Psoas muscle (tissue), 8 donors: ENCODE results near the gene ATP6V0E1. TPM values are rescaled to one million over a fixed set of nuclear protein-coding genes. Genes with fewer than 3 reads are reported as not detected.
A peak's percentile ranks its signal among the peaks of the same experiment; 100 is the strongest.

Source experiments
- ATAC-seq, 4 donors: fragments of 200-7000 bp; cut with Tn5 transposase; one replicate each; pipeline ENCODE4 v1.9.1; 2020; ENCODE audit warnings: moderate library complexity in 3 of 4, mild to moderate bottlenecking in 2 of 4
- DNase-seq, 2 donors: peaks; one replicate each; pipeline ENCODE4 v3.0.0-alpha.2; 2020
- H3K27ac ChIP-seq: fragments of 200-600 bp; one replicate; pipeline ENCODE4 v1.8.0; 2022
- H3K27me3 ChIP-seq, 3 donors: fragments of 200-600 bp in 1 of 3; one replicate each; pipeline versions ENCODE4 v1.6.1 to v1.8.0; 2013 to 2022; ENCODE audit warnings: low read length in 2 of 3, mild to moderate bottlenecking in 2 of 3, moderate library complexity in 1 of 3; ENCODE audit not compliant: insufficient read depth in 3 of 3
- H3K36me3 ChIP-seq, 2 donors: fragments of 200-600 bp in 1 of 2; one replicate each; pipeline versions ENCODE4 v1.6.1 to v1.8.0; 2013 to 2022; ENCODE audit warnings: low read depth in 1 of 2, mild to moderate bottlenecking in 1 of 2, moderate library complexity in 1 of 2; ENCODE audit not compliant: insufficient read depth in 1 of 2
- H3K4me1 ChIP-seq: fragments of 200-600 bp; one replicate; pipeline ENCODE4 v1.8.0; 2022
- H3K4me3 ChIP-seq: fragments of 200-600 bp; one replicate; pipeline ENCODE4 v1.8.0; 2022; ENCODE audit warnings: mild to moderate bottlenecking
- H3K9me3 ChIP-seq: fragments of 200-600 bp; one replicate; pipeline ENCODE4 v1.8.0; 2022
- CTCF ChIP-seq: fragments of 200-600 bp; IDR thresholded peaks from one replicate; pipeline ENCODE4 v1.8.0; 2022; ENCODE audit warnings: antibody characterized with exemption
- WGBS, 3 donors: extraction: QIAGEN DNeasy Blood & Tissue Kit; methylation state at CpG; one replicate each; pipeline versions ENCODE4 v1.1.6 to v1.1.7; 2013; 5-methylcytosine and 5-hydroxymethylcytosine counted together
- intact Hi-C, 2 donors: fragments of 100-400 bp; cut with DNase I; formaldehyde crosslinking; loops; one replicate each; pipeline versions ENCODE4 v1.11.0 to v1.14.2; 2022
- polyA plus RNA-seq, 3 donors: library from polyadenylated mRNA; stranded (reverse); fragments of 200-250 nt; gene quantifications; one replicate each; pipeline ENCODE4 v1.2.3, GENCODE V29; 2013
- total RNA-seq, 4 donors: library from RNA; stranded (reverse); fragmentation: NEBNext Ultra II Directional in 2 of 4; extraction: Animal tissue kit (Norgen Biotek cat#: 25700) in 2 of 4; gene quantifications; one replicate each; pipeline versions ENCODE4 v1.2.1 to v1.2.4, GENCODE V29; 2021 to 2023
- donor health status: healthy with polysubstance abuse.
- donor health status: DM: no; HTN: no; CAD: no; lungs with moderate emphysema.
- donor health status: Bipolar disorder and iron deficiency.
- donor health status: healthy.
- donor health status: DM: yes; HTN: yes; CAD: no.
- donor health status: DM: no; HTN: no; CAD: no.
- donor health status: DM: no; HTN: no; CAD: no.
- donor health status: DM: yes; HTN: yes; CAD: no.

ATP6V0E1 gene
- total and polyA plus RNA-seq, 7 donors: 97.8 to 319 (median 163) TPM

- no peaks in the 10 kb centered on the region for H3K4me1 ChIP-seq
- no peak overlapping the region for H3K27ac ChIP-seq
- ATAC-seq (peak in 1 of 4 donors; percentile 12), DNase-seq (peak in 1 of 2 donors; percentile 35)
- intact Hi-C loops: loop anchor here (5.0 to 10.0 kb wide), 2 partner anchors 467 to 475 kb away; no protein-coding TSS in a partner anchor
- no peak overlapping the region for H3K4me3 ChIP-seq
- TF ChIP-seq CTCF: no peak
- H3K27me3 ChIP-seq: no peaks in the 10 kb centered on the region
- no peaks in the 10 kb centered on the region for H3K9me3 ChIP-seq
- WGBS, 3 donors: 63 to 71% (median 66%) methylated on average over 16 of the region's 16 CpGs
- H3K36me3 ChIP-seq: peaks cover 6 to 88% of the 10 kb centered on the region in 2 donors
Measured at GRCh38 chr5:172939611-172940267, 43.8 kb upstream of the ATP6V0E1 start.

GRCh38 chr5:172940268-172941066 is 43.1 kb upstream of the ATP6V0E1 start:
- no peak for TF ChIP-seq CTCF
- no peak overlapping the region for H3K4me3 ChIP-seq
- H3K9me3 ChIP-seq: no peaks in the 10 kb centered on the region
- H3K36me3 ChIP-seq: peaks cover 6 to 88% of the 10 kb centered on the region in 2 donors
- no peaks in the 10 kb centered on the region for H3K4me1 ChIP-seq
- H3K27ac ChIP-seq: no peak overlapping the region
- intact Hi-C loops: loop anchor here in 1 of 2 donors (10.0 kb wide), 1 partner anchor 476 kb away; no protein-coding TSS in a partner anchor
- H3K27me3 ChIP-seq: no peaks in the 10 kb centered on the region
- WGBS, 3 donors: 85 to 88% (median 87%) methylated on average over 15 of the region's 15 CpGs
- DNase-seq (no peak), ATAC-seq (no peak)

GRCh38 chr5:172941067-172941516 is 42.5 kb upstream of the ATP6V0E1 start:
- TF ChIP-seq CTCF: no peak
- Histone ChIP-seq H3K9me3 (no peaks in the 10 kb centered on the region), H3K27ac (no peak overlapping the region), H3K27me3 (no peaks in the 10 kb centered on the region), H3K4me1 (no peaks in the 10 kb centered on the region), H3K4me3 (no peak overlapping the region), H3K36me3 (peaks cover 6 to 89% of the 10 kb centered on the region in 2 donors)
- intact Hi-C loops: loop anchor here in 1 of 2 donors (10.0 kb wide), 1 partner anchor 476 kb away; no protein-coding TSS in a partner anchor
- DNase-seq (no peak), ATAC-seq (no peak)
- 59 to 66% (median 64%) methylated on average over 4 of the region's 4 CpGs for WGBS, 3 donors

GRCh38 chr5:172942556-172942955 is 41.0 kb upstream of the ATP6V0E1 start:
- Histone ChIP-seq H3K36me3 (peaks cover 4 to 81% of the 10 kb centered on the region in 2 donors), H3K4me3 (no peak overlapping the region), H3K27me3 (no peaks in the 10 kb centered on the region), H3K9me3 (no peaks in the 10 kb centered on the region), H3K27ac (no peak overlapping the region), H3K4me1 (no peaks in the 10 kb centered on the region)
- no peak for ATAC-seq
- intact Hi-C loops: loop anchor here in 1 of 2 donors (10.0 kb wide), 1 partner anchor 478 kb away; no protein-coding TSS in a partner anchor
- no peak for TF ChIP-seq CTCF
- 89 to 96% (median 89%) methylated on average over 11 of the region's 11 CpGs for WGBS, 3 donors
- DNase-seq: no peak
